Nucleus accumbens (tissue), 56 donors: ENCODE measurements around the gene SMYD4.
"Not testable (repeated sequence)": the region's sequence is repeated elsewhere in the genome, so short reads cannot be mapped to it uniquely, and the experiment has no call there.

Experiments used
- DNase-seq, 56 donors: peaks; one replicate each; lab custom pipeline; 2025; lab: John Stamatoyannopoulos, UW

SMYD4 gene

DNA sequence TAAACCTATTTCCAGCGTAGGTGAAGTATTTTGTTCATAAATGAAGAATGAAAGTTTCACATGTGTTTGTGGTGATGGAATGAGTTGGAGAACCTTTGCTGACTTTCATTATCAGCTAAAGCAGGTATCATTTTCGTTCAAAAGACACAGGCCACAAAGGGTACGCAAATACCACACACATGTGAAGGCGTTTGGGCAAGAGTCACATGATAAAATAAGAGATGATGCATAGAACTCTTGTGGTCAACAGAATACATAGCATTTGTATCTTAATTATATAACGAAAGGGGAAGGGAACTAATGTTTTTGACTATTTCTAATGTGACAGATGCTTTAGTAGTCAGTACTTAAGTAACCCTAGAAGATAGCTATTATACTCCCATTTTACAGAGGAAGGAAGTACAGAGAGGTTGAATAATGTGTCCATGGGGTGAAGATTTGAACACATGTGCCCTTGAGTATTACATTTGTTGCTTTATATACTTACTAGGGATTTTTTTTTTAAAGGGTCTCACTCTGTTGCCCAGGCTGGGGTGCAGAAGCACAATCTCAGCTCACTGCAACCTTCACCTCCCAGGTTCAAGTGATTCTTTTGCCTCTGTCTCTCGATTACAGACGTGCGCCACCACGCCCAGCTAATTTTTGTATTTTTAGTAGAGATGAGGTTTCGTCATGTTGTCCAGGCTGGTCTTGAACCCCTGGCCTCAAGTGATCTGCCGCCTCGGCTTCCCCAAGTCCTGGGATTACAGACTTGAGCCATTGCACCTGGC lies 4.9 kb upstream of the SMYD4 start:
- DNase-seq, result no peak

DNA sequence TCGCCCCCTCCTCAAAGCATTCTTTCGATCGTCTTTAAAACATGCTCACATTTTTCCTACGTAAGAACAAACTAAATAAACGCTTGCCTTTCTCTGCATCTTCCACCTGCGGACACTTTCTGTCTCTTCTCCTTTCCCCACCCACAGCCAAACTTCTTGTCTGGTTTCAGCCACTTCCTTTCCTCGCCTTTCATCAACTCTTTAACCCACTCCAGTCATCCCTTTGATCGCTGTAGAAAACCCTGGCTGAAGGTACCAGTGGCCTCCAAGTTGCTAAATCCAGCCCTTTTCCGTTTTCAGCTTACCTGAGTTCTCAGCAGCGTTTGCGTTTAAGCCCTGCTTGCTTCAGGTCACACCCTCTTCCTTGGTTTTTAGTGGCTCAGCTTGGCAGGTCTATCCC lies 586 bp upstream of the SMYD4 start:
- peak in 6 of 56 donors; percentile 8 to 41 (median 27) for DNase-seq

DNA sequence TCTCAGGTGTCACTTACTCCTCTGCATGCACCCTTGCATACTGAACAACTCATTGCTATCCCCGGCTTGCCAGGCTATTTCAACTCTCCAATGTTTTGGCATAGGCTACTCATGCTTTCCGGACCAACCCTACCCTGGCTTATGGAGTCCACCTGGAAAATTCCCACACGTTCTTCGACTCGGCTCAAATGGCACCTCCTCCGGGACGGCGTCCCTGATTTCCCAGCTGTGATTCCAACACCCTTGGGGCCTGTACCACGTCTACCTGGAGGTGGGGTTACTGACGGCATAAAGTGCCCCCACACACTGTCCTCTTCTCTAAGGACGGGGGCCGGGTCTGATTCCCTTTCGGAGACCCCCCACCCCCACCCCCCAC lies 498 bp downstream of the SMYD4 start:
- DNase-seq, result peak in 8 of 56 donors; percentile 28 to 49 (median 36)

DNA sequence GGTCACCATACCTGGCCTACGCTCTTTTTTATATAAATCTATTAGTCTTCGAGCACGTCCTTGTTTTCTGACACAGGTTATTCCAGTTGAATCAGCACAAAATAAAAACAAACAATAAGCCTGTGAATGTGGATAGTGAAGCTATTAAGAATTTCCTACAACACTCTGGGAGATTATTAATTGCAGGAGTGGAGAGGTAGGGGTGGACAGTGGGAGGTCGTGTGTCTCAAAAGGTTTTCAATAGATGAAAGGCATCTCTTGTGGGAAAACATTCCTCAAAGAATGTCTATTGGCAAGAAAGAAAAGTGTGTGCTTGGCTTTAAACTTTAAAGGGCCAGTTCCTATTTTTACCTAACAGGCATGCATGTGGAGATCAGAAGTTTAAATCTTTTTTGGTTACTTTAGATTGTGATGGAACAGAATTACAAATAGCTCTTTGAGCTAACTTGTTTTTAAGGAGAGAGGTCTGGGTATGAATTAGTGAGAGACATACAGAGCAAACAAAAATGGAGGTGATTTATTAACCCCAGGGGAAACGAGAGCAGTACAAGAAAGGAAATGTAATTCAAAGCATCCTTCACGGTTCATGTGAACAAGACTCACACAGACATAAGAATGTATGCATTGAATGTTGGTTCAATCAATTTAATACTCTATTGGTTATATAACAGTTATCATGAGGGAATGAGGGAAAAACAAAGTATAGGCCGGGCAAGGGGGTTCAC lies 9.0 kb downstream of the SMYD4 start:
- no peak for DNase-seq

DNA sequence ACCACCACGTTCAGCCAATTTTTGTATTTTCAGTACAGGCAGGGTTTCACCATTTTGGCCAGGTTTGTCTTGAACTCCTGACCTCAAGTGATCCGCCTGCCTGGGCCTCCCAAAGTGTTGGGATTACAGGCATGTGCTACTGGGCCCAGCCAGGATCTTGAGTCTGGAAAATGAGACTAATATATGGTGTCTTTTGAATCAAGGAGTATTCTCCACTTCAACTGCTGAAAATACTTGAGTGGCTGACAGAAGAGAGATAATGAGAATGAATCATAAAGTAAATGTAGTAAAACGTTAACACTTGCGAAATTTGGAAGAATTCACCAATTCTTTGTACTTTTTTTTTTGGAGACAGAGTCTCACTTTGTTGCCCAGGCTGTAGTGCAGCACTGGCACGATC lies 16.6 kb downstream of the SMYD4 start:
- no peak for DNase-seq

GRCh38 chr17:1810450-1811103 lies 19.1 kb downstream of the SMYD4 start:
- no peak for DNase-seq

GRCh38 chr17:1809815-1810214 lies 19.9 kb downstream of the SMYD4 start:
- DNase-seq, result not testable (repeated sequence)

GRCh38 chr17:1808644-1809043 lies 21.1 kb downstream of the SMYD4 start:
- no peak for DNase-seq

- DNase-seq, result no peak
These were observed 21.8 kb downstream of the SMYD4 start for GRCh38 chr17:1807890-1808289.

DNA sequence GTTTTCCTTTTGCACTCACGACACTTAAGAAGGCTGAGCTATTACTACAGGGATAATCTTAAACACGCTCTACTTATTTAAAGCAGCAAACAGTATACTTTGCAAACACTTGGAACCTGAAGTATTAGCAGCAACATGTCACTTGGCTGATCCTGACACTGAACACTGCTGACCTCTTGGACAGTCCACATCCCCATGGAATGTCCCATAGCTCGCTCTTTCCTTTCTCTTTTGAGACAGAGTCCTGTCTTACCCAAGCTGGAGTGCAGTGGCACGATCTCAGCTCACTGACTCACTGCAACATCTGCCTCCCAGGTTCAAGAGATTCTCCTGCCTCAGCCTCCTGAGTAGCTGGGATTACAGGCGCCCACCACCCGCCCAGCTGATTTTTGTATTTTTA lies 26.4 kb downstream of the SMYD4 start:
- DNase-seq, result no peak

GRCh38 chr17:1802429-1802828 lies 27.3 kb downstream of the SMYD4 start:
- DNase-seq, result no peak

DNA sequence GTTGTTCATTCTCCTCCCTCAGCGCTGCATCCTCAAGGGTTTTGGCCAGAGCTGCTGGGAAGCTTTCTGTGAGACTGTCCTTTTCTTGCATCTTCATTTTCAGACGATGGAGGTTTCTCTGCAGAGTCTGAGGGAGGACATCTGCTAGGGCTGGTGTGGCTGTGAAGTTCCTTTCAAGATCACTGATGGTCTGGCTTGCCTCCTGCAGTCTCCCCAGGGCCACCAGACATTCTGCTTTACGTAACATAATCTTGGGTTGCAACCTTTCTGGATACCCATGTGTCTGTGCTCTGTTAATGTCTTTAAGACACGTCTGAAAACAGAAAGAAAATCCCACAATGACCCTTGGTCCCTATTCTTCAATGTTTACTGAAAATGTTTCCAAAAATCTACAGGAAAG lies 29.0 kb downstream of the SMYD4 start:
- DNase-seq, result no peak

DNA sequence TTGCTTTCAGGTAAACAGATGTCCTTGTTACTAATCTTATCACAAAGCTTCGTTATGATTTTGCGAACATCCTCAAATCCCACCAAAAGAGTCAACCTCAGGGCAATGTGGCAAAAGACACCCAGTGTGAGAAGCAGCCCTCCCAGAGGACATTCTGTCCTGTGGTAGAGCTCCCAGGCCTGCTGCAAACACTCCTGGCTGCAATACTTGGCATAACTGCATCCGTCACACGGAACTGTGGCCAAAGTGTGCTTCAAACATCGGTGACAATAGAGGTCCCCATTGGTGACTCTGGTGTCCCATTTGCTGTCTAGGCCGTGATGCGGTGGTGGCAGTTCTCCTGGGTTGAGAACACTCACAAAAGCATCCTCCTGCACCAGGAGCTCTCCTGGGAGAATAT lies 29.5 kb downstream of the SMYD4 start:
- no peak for DNase-seq

GRCh38 chr17:1797846-1798245 lies 31.9 kb downstream of the SMYD4 start:
- not testable (repeated sequence) for DNase-seq

- DNase-seq, result peak in 4 of 56 donors; percentile 9 to 13 (median 10)
These were observed 32.4 kb downstream of the SMYD4 start for GRCh38 chr17:1797323-1797722.

DNA sequence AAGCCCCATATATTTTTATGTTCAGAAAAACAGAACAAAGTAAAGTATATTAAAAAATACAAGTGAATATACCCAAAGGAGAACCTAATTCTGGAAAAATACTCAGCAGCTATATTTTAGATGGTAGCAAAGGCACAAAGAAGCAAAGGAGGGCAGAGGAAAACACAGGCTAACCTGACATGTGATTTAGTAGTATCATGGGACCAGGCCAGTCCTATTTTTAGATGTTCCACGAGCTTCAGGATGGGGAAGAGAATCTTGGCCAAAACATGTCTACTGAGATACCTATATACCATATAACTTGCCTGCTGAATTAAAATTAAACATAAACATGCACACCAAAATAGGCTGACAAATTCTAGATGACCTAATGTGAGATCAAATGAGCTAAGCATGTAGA lies 32.9 kb downstream of the SMYD4 start:
- DNase-seq, result peak in 1 of 56 donors; percentile 6

GRCh38 chr17:1793447-1793806 lies 36.3 kb downstream of the SMYD4 start:
- DNase-seq, result no peak

DNA sequence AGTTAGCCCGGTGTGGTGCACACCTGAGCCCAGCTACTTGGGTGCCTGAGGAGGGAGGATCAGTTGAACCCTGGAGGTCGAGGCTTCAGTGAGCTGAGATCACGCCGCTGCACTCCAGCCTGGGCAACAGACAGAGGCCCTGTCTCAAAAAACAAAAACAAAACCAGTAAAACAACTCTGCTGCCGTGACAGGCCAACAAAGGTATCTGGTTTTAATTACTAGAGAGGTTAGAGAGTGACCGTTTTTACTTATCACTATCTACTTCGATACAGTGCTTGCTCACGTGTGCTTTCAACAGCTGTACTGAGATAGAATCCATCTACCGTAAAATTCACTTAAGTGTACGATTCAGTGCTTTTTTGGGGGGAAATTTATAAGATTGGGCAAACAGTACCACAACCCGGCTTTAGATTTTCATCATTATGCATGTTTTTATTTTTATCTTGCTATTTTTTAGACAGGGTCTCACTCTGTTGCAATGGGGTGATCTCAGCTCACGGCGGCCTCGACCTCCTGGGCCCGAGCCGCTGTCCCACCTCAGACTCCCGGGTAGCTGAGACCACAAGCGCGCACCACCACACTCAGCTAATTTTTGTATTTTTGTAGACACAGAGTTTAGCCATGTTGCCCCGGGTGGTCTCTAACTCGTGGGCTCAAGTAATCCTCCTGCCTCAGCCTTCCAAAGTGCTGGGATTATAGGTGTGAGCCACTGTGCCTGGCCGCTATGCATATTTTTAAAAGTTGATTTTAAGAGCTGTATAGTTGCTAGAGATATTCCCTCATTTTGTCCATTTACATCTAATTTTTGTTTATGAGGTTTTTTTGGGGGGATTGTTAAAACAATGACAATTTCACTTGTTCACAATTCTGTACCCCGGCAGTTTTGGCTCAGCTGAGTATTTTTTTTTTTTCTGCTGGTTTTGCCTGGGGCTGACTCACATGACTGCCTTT lies 36.9 kb downstream of the SMYD4 start:
- DNase-seq, result no peak

- no peak for DNase-seq
These were observed 39.8 kb downstream of the SMYD4 start for GRCh38 chr17:1789936-1790335.

- no peak for DNase-seq
These were observed 42.3 kb downstream of the SMYD4 start for GRCh38 chr17:1787301-1787902.
